Measurements from ENCODE around the gene OR10D3.

- TF ChIP-seq POLR2A (IDR thresholded peaks at IDR 0.05) (no peak), CTCF (IDR thresholded peaks at IDR 0.05) (no peak)
These were observed 35.2 kb upstream of the OR10D3 start for GRCh38 chr11:124147951-124148350.

All from heart left ventricle (tissue), 13 donors.